Endothelial cell (in vitro differentiated cells): Measurements from ENCODE around the gene PTDSS2. TPM values are rescaled to one million over a fixed set of nuclear protein-coding genes. Genes with fewer than 3 reads are reported as not detected.
A peak's percentile ranks its signal among the peaks of the same experiment; 100 is the strongest.

Source experiments
- DNase-seq: peaks from one replicate; pipeline ENCODE4 v3.0.0; 2021; ENCODE audit warnings: low spot score
- H3K27ac Mint-ChIP-seq: one replicate; pipeline ENCODE4 v1.8.0; 2021; ENCODE audit warnings: mixed read lengths, inconsistent platforms; ENCODE audit not compliant: unreplicated experiment
- H3K27me3 Mint-ChIP-seq: one replicate; pipeline ENCODE4 v1.8.0; 2021; ENCODE audit warnings: mild to moderate bottlenecking, moderate library complexity, mixed read lengths, inconsistent platforms; ENCODE audit not compliant: unreplicated experiment
- H3K36me3 Mint-ChIP-seq: one replicate; pipeline ENCODE4 v1.8.0; 2021; ENCODE audit warnings: mild to moderate bottlenecking, low read depth, mixed read lengths, inconsistent platforms; ENCODE audit not compliant: unreplicated experiment
- H3K4me1 Mint-ChIP-seq: one replicate; pipeline ENCODE4 v1.8.0; 2021; ENCODE audit warnings: mild to moderate bottlenecking, mixed read lengths, inconsistent platforms; ENCODE audit not compliant: unreplicated experiment
- H3K4me3 Mint-ChIP-seq: one replicate; pipeline ENCODE4 v1.8.0; 2021; ENCODE audit warnings: mild to moderate bottlenecking, mixed read lengths, inconsistent platforms; ENCODE audit not compliant: unreplicated experiment
- H3K9me3 Mint-ChIP-seq: one replicate; pipeline ENCODE4 v1.8.0; 2021; ENCODE audit warnings: mixed read lengths, inconsistent platforms; ENCODE audit not compliant: unreplicated experiment
- CTCF ChIP-seq: fragments of 200-600 bp; sonication (generic); IDR thresholded peaks from one replicate; pipeline ENCODE4 v1.5.0; 2021; ENCODE audit warnings: antibody characterized with exemption; ENCODE audit not compliant: unreplicated experiment
- total RNA-seq: library from RNA; stranded (reverse); fragmentation: NEBNext Ultra II Directional; extraction: Animal tissue kit (Norgen Biotek cat#: 25700); gene quantifications from one replicate; pipeline ENCODE4 v1.2.1, GENCODE V29; 2021; ENCODE audit not compliant: unreplicated experiment

PTDSS2 gene
- total RNA-seq, 1 donor from 2014 or later, result 46.4 TPM

GRCh38 chr11:501001-501682 is 51.1 kb downstream of the PTDSS2 start:
- Mint-ChIP-seq H3K36me3 (peaks cover 19% of the 10 kb centered on the region), H3K27ac (peak overlapping the region; percentile 30), H3K4me3 (no peak overlapping the region), H3K27me3 (peaks cover 9% of the 10 kb centered on the region), H3K9me3 (no peaks in the 10 kb centered on the region), H3K4me1 (peaks cover 14% of the 10 kb centered on the region)
- no peak for TF ChIP-seq CTCF
- DNase-seq, result no peak

- no peak overlapping the region for H3K4me3 Mint-ChIP-seq
- peaks cover 12% of the 10 kb centered on the region for H3K27me3 Mint-ChIP-seq
- no peak for TF ChIP-seq CTCF
- no peak for DNase-seq
- H3K9me3 Mint-ChIP-seq, result no peaks in the 10 kb centered on the region
- no peak overlapping the region for H3K27ac Mint-ChIP-seq
- peaks cover 15% of the 10 kb centered on the region for H3K36me3 Mint-ChIP-seq
- H3K4me1 Mint-ChIP-seq, result peaks cover 14% of the 10 kb centered on the region
These were observed 51.7 kb downstream of the PTDSS2 start for GRCh38 chr11:501683-502287.

- Mint-ChIP-seq H3K9me3 (no peaks in the 10 kb centered on the region), H3K4me3 (no peak overlapping the region), H3K27ac (no peak overlapping the region), H3K36me3 (peaks cover 8% of the 10 kb centered on the region), H3K4me1 (peaks cover 14% of the 10 kb centered on the region), H3K27me3 (peaks cover 11% of the 10 kb centered on the region)
- TF ChIP-seq CTCF, result no peak
- no peak for DNase-seq
These were observed 52.5 kb downstream of the PTDSS2 start for GRCh38 chr11:502288-503178.

- Mint-ChIP-seq H3K27me3 (peaks cover 7% of the 10 kb centered on the region), H3K36me3 (peaks cover under 1% of the 10 kb centered on the region), H3K4me3 (no peak overlapping the region), H3K4me1 (peaks cover 14% of the 10 kb centered on the region), H3K27ac (no peak overlapping the region), H3K9me3 (no peaks in the 10 kb centered on the region)
- TF ChIP-seq CTCF, result no peak
- DNase-seq, result no peak
These were observed 53.3 kb downstream of the PTDSS2 start for GRCh38 chr11:503179-503981.
